Right forelimb (tissue), 1 donor: Measurements from ENCODE around the gene TSTD2.
"Not testable (repeated sequence)": the region's sequence is repeated elsewhere in the genome, so short reads cannot be mapped to it uniquely, and the experiment has no call there.

Experiments used
- DNase-seq: peaks from one replicate; pipeline ENCODE4 v3.0.0-alpha.2; 2018

The TSTD2 gene

DNA sequence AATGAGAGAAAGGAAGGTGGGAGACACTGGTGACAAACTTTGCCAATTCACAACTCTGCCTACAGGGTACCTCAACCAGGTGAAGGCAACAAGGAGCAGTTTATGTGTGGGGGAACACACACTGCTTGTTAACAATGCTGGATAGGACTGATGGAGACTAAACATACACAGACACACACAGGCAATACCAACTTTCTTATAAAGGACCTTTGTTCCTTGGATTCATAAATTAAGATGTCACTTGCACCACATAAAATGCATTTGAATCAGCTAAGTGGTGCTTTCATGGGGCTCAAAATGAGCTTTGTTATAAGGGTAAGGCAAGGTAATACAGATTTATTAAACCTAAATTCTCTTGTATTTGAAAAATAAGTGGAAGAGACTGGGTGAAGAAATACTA is 4.0 kb downstream of the TSTD2 start:
- DNase-seq: no peak

DNA sequence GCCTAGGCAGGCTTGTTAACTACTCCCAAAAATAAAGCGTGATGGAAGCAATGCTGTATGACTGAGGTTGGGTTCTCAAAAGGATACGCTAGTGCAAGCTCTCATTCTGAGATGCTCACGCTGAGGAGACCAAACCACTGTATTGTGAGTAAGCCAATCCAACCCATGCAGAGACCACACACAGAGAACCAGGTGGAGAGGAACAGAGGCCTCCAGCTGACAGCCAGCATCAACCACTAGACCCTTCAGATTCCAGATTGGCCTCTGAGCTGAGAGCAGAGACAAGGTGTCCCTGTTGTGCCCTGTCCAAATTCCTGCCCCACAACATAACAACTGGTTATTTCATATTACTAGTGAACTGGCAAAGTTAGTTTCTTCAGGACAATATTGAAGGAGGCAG is 4.5 kb downstream of the TSTD2 start:
- no peak for DNase-seq

DNA sequence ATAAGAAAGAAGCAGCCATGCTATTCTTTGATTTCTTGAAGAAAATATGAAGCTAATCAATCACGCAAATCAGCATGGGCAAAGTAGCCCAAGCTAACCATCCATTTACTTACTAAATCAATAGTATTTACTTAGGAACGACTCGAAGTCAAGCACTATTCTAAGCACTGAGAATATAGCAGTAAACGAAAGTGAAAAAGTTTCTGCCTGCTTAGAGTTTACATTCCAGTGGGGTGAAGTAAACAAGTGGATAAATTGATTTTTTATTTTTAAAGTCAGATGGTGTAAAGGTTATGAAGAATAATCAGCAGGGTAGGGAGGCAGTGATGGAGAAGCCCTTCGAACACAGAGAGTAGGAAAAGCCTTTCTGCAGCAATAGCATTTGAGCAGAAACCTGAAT is 5.5 kb downstream of the TSTD2 start:
- DNase-seq: no peak

DNA sequence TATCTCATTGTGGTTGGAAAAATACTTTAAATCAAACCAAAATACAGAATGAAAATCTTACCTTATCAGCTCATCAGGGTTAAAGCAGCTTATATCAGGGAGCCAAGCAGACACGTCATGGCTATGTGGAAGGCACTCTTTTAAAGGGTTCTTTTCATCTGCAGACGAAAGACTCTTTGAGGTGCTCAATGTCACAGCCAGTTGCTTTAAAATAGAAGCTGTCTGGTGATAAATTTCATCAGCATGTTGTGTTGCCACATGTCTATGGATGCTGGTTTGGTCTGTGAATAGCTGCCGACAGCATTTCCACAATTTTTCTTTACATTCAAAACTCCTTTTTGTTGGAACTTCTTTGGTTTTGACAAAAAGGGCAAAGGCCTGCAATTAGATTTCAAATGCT is 7.5 kb downstream of the TSTD2 start:
- no peak for DNase-seq

DNA sequence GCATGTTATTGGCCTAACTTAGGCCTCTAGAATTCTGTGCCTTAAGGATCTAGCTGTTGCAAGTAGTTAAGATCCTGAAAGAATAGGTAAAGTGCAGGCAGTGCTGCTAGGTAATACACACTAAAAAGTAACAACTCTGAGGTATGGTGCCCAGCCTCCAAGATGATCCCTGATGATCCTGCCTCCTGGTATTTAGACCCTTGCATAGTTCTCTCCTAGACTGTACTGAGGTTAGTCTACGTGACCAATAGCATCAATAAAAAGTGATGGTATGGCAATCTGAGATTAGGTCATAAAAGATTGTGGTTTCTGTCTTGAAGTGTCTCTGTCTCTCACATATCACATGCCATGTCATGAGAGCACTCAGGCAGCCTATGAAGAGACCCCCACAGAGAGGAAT is 9.2 kb downstream of the TSTD2 start:
- no peak for DNase-seq

DNA sequence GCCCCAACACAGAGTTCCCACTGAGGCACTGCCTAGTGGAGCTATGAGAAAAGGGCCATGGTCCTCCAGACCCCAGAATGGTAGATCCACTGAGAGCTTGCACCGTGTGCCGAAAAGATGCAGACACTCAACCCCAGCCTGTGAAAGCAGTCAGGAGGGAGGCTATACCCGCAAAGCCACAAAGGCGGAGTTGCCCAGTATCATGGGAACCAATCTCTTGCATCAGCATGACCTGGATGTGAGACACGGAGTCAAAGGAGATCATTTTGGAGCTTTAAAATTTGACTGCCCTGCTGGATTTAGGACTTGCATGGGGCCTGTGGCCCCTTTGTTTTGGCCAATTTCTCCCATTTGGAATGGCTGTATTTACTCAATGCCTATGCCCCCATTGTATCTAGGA is 10.7 kb downstream of the TSTD2 start:
- not testable (repeated sequence) for DNase-seq

DNA sequence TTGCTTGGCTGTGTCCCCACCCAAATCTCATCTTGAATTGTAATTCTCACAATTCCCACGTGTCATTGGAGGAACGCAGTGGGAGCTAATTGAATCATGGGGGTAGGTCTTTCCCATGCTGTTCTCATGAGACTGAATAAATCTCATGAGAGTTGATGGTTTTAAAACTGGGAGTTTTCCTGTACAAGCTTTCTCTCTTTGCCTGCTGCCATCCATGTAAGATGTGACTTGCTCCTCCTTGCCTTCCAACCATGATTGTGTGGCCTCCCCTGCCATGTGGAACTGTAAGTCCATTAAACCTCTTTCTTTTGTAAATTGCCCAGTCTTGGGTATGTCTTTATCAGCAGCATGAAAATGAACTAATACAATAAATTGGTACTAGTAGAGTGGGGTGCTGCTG is 13.1 kb downstream of the TSTD2 start:
- not testable (repeated sequence) for DNase-seq

DNA sequence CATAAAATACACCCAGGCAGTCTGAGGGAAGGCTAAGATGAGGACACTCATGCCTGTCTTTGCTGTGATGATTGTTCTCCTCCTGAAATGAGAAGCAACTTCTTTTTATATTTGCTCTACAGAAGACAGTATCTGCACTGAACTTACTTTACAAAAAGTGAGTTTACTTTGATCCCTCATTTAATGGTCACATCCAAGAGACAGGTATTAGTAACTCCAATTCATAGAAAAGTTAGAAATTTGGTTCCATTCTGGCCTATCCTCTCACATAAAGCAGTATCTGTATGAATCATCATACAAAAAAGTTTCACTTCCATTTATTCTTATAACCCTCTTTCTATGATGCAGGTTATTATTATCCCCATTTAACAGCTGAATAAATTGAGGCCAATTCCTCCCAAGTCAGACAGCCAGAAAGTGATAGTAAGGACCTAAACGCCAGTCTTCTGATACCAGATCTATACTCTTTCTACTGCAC is 15.2 kb downstream of the TSTD2 start:
- no peak for DNase-seq

DNA sequence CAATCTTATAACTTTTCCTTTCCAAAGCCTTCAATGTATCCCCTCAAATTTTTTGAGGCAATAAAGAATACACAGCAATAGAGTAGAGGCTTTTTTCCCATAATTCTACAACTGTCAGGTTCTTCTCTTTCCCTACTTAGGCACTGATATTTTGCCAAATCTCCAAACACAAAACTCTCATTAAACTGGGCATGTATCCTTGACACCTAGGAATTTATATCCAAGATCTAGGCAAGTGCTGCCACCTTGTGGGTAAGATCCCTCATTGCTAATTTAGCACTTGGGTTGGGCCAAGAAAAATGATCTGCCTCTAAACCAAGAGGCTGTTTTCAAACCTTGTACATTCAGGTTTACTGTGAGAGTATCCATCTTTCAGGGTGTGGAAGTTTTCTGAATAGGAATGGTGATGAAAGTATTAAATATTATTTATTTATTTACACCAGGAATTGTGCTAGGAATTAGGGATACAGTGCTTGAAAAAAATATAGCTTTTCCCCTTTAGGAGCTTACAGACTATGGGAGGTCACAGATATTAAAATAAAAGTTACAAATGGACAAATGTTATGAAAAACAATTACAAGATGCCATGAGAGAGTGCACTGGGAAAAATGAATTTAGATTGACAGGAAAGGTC is 17.6 kb downstream of the TSTD2 start:
- DNase-seq: no peak

DNA sequence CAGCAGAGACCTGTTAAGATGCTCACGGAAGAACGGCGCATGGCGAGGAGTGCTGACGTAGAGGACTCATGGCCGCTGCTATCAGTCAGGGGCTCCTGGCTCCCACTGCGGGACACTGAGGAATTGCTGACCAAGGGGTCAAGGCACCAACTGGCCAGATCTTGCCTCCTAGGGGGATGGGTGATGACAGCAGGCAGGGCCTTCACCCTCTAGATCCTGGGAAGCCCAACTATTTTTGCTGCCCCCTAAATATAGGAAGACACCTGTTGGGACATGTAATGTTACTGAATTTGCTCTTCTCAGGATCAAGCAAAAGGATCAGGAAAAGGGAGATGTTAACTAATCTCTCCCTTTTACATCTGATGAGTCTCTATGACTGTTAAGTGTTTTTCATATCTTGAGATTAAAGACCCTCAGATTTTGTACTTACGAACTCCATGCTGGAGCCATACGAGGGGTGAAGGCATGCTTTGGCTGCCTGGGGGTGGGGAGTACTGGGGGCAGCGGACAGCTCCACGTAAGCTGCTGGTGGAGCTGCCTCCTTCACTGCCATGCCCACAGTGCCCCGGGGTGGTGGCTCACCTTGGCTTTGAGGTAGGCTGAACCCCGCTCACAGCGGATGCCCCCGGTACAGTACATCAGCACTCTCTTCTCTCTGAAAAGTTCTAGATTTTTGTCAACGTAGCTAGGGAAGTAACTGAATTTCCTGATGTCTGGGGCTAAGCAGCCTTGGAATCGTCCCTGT is 28.1 kb downstream of the TSTD2 start:
- no peak for DNase-seq

DNA sequence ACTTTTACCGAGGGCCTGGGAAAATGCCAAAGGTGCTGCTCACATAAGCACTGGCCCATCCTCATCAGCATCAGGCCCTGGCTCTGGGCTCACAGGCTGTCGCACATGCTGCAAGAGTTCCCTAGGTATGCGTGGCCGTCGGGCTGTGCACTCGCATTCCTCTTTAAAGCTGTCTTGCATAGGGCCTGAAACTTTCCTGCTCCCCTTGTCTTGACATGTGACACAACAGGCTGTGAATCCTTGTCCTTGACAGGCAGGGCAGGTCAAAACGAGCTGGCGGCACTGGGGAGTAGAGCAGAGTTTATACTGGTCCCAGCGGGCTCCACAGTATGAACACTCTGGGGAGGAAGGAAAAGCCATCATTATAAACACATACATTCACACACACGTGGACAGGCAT is 30.7 kb downstream of the TSTD2 start:
- no peak for DNase-seq

DNA sequence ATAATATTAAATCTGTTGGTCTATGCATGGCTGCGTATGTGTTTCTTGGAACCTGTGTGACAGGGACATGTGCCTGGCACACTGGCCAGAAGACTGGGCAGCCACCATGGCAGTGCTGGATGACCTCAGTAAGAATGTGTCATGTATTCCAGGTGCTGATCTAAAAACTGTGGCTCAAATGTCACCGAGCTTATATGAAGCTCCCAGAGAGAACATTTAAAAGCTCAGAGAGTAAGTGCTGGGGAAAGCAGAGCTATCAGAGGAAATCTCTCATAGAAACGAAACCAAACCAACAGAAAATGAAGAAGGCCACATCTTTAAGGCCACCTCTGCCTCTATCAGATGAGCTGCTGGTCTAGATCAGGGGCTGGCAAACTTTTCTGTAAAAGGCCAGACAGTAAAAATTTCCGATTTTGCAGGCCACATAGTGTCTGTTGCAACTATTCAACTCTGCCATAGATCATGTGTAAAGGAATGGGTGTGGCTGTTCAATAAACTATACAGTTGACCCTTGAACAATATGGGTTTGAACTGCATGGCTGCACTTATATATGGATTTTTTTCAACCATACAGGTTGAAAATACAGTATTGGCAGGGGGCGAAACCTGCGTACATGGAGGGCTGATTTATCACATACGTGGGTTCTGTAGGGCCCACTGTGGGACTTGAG is 31.8 kb downstream of the TSTD2 start:
- DNase-seq: no peak

DNA sequence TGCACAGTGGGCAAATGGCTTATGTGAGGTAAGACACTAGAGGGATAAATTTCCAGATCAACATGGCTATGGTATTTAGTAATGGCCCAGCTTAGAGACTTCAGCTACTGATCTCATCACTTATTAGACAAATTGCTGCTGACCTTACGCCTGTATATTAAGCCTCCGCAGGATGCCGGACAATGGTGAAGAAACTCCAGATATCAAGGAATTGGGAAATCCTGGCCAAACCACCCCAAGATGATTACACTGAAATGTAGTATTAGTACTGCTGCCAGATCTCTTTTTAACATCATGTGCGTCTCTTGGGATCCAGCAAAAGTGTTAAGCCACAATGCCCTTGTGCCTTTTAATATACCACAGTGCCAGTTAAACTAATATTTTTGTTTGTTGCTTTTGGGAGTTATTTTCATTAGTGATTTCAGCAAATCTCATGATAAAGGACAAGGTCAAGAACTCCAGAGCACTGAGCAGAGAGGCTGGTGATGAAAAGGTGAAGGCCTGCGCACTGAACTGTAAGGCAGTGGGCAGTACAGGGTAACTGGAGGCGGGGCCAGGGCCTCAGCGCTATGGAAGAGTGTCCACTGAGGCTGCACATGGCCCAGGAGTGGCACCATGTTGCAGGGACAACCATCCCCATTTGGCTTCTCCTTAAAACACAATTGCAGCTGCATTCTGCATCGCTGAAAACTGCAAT is 32.5 kb downstream of the TSTD2 start:
- DNase-seq: no peak

DNA sequence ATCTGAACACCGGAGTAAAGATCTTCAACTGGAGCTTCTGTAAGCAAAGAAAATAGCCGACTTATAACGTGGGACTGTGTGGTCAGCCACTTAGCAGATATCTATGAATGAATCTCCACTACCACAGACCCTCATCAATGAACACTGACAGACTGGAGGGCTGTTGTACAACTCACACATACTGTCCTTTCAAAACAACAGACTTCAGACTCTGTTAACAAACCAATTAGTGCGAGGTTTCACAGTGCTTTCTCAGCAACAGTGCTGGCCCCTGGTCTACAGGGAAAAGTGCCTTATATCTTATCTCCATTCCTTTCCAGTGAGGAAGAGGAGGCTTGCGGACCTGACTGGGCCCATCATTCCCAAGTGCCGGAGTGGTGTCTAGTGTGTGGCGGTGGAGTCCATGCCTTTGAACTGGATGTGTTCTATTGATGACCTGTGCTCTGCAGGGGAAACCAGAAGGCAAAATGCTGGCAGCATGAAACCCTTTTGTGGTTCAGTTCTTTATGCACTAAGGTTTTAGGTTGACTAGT is 33.8 kb downstream of the TSTD2 start:
- no peak for DNase-seq

DNA sequence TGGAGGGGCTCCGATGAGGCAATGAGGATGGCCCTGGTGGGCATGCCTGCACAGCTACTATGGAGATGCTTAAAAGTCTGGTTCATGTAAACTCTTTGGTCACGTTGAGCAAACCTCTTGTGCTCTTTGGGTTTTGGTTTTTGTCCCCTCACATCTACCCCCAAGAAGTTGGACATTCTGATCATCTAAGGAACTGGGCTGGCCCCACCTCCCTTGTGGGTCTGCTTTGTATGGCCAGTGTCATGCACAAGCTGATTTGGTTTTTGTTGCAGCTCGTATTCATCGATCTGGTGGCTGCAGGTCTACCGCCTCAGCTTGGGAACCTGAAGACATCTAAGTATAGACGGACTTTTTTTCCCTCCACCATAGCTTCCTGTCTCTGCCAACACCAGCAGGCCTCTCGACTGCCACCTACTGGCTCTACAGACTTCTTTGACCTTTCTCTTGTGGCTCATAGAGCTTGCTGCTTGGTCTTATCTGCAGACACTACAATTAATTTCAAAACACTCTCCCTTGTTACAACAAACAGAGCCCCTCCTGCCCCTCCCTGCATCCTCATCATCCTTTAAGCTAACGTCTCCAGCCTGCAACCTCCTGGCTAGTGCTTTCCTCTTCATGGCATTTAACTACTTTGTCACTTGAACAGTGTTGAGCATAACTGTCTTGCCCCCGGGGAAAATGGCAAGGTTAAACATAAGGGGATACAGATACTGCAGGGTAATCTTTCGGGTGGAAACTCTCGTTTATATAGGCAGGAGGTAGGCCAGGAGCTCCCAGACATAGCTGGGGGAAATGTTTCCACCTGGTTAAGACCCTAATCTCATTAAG is 34.5 kb downstream of the TSTD2 start:
- peak; percentile 73 for DNase-seq

DNA sequence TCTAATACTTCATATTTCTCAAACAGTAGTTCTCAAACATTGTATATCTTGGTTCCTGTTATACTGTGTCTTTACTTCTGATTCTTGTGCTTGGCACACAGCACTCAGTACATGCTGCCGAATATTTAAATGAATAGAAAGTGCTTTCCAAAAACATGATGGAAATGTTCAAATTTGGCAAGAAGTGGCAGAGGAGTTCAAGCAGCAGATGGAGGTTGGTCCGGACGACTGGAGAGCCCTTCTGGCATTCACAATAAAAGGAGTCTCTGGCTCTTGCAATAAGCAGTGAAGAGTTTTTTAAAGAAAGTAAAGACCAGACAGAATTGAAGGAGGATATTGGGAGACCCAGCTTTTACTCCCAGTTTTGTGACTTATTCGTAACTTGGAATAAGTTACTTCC is 36.3 kb downstream of the TSTD2 start:
- DNase-seq: no peak

DNA sequence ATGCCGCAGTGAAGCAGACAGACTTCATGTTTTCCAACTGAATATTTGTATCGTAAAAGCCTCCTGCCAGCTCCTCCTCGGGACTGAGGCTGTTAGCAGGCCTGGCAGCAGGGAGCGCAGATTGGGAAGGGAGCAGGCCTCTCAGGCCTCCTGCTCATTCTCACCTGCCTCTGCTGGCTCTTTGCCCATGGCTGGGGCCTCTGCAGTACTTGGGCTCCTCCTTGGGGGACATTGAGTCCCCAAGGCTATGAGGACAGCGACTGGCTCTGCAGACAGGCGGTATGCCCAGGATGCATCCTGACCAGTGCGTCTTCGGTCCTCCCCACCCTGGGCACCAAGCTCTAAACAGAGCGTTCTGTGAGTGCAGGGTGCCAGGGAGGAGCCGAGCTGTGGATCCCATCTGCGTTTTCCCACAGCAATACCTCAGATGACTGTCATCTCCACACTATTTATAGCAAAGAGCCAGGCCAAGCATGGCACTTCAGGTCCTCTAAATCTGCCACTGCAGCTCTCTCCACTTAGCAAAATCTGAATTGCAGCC is 38.7 kb downstream of the TSTD2 start:
- DNase-seq: no peak

DNA sequence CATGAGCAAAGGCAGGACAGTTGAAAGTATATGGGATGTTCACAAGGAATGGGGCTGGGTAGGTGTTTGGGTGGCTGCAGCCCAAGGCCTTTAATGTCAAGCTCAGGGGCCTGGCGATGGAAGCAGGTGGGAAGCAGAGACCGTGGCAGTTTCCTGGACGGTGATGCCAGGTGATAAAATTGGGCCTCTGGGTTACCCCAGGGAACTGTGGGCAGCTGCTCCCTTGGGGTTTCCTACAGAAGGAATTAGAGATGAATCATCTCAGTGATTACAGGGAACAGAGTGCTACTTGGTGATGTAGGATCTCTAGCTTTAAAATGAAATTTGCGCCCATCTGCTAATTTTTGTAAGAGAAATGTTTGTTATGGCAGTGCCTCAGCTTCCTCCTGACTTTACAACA is 39.2 kb downstream of the TSTD2 start:
- DNase-seq: no peak

DNA sequence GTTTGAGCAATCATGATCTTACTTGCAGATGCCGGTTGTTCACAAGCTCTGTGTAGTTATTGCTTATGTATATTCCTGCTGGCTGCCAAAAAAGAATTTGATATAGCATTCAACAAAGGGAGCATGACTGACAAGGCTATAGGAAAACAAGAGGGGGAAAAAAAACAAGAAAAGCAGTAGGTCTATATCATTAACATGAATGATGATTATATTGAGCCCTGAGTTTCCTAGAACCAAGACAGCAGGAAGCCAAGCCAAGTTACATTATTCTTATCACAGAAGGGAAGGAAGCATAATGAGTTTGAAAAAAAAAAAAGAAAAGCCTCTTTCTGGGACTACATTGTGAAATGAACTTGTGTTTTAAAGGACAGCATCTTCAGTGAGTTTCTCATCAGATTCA is 41.0 kb downstream of the TSTD2 start:
- DNase-seq: no peak

DNA sequence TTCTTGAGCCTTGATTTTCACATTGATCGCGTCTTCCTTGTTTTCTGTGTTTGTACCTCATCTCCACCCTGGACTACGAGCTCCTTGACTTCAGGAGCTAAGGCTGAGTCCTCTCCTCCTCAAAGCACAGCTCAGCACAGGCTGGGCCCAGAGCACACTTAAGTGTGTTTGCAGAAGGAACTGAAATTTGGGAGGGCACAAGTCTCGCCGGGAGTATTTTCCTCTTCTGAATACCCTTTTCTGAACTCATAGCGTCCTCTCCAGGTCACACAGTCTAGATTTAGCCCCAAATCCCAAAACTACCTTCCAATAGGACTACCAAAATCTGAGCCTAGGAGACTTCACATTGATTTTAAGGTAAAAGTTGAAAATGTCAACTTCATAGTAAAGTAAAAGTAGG is 41.6 kb downstream of the TSTD2 start:
- no peak for DNase-seq

DNA sequence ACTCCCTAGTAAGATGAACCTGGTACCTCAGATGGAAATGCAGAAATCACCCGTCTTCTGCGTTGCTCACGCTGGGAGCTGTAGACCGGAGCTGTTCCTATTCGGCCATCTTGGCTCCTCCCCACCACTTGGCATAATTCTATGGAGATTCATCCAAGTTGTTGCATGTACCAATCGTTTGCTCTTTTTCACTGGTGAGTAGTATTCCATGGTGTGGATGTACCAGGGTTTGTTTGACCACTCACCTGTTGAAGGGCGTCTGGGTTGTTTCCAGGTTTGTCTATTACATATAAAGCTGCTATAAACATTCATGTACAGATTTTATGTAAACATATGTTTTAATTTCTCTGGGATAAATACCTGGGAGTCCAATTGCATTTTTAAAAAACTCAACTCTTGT is 46.3 kb downstream of the TSTD2 start:
- not testable (repeated sequence) for DNase-seq

DNA sequence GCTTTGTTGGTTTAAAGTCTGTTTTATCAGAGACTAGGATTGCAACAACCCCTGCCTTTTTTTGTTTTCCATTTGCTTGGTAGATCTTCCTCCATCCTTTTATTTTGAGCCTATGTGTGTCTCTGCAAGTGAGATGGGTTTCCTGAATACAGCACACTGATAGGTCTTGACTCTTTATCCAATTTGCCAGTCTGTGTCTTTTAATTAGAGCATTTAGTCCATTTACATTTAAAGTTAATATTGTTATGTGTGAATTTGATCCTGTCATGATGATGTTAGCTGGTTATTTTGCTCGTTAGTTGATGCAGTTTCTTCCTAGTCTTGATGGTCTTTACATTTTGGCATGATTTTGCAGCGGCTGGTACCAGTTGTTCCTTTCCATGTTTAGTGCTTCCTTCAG is 48.4 kb downstream of the TSTD2 start:
- DNase-seq: not testable (repeated sequence)
